Measurements from ENCODE around the gene CACNA1A. TPM values are rescaled to one million over a fixed set of nuclear protein-coding genes. Genes with fewer than 3 reads are reported as not detected.
A peak's percentile ranks its signal among the peaks of the same experiment; 100 is the strongest.

Gene CACNA1A
- total and polyA plus RNA-seq, 2 of the 13 experiments (the other 11 are each of a cell fraction or from before 2014, with no cell fraction given) = not detected

DNA sequence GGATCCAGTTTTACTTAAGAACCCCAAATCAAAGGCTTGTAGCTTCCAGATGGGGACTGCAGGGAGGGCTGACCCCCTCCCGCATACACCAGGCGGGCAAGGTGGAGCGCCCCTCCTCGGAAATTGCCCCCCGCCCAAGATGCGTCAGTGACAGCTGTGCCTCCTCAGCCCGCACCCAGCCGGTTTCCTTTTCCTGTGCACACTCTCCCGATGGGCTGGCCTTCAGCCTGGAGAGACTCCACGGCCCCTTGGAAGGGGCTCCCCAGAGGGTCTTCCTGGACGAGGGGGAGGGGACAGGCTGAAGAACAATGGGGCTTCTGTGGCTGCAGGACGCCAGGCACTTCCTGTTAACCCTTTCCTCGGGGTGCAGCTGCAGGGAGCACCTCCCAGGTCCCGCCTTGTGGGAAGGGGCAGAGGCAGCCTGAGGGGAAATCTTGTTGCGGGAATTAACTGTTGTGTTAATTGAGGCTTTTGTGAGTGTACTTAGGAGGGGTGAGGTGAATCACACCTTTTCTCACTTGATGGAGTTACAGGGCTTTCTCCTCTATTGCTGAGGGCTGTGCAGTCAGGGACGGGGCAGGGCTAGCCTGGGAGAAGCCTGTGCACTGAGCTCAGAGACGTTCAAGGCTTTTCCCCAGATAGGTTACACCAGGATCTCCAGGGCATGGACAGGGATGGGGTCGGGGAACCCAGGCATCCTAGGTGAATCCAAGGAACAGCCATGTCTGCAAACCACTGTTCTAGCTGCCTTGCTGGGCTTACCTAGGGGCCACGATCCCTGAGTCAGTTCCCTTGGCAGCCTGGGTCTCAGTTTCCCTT is 341.7 kb downstream of the CACNA1A start (continued):
- TF ChIP-seq, protein P1, sequence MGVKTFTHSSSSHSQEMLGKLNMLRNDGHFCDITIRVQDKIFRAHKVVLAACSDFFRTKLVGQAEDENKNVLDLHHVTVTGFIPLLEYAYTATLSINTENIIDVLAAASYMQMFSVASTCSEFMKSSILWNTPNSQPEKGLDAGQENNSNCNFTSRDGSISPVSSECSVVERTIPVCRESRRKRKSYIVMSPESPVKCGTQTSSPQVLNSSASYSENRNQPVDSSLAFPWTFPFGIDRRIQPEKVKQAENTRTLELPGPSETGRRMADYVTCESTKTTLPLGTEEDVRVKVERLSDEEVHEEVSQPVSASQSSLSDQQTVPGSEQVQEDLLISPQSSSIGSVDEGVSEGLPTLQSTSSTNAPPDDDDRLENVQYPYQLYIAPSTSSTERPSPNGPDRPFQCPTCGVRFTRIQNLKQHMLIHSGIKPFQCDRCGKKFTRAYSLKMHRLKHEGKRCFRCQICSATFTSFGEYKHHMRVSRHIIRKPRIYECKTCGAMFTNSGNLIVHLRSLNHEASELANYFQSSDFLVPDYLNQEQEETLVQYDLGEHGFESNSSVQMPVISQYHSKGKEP (CRISPR knock-in tag; IDR thresholded peaks at IDR 0.05) = no peak
- TF ChIP-seq ZNF777 (CRISPR knock-in tag; IDR thresholded peaks at IDR 0.05) (peak; percentile 32; the same call in 1 of the 2 replicates), ZNF563 (CRISPR knock-in tag; IDR thresholded peaks at IDR 0.05) (0 out of 2 replicates have a peak, but pooled peaks have one; percentile 33), RXRB (CRISPR knock-in tag; IDR thresholded peaks at IDR 0.05; ENCODE audit: borderline replicate concordance) (peak; percentile 77), KLF9 (CRISPR knock-in tag; IDR thresholded peaks at IDR 0.05; ENCODE audit: low read depth) (no peak), ZFYVE20 (CRISPR knock-in tag; IDR thresholded peaks at IDR 0.05; ENCODE audit: borderline replicate concordance, low read depth) (no peak), ZNF160 (CRISPR knock-in tag; IDR thresholded peaks at IDR 0.05) (no peak), HIVEP1 (CRISPR knock-in tag; IDR thresholded peaks at IDR 0.05) (peak; percentile 97), ARNT2 (CRISPR knock-in tag; IDR thresholded peaks at IDR 0.05; ENCODE audit: low read depth) (peak; percentile 78), FOSL2 (CRISPR knock-in tag; IDR thresholded peaks at IDR 0.05) (no peak; the same call in 1 of the 2 replicates), MXD4 (CRISPR knock-in tag; IDR thresholded peaks at IDR 0.05) (0 out of 2 replicates have a peak, but pooled peaks have one; percentile 23), CENPX (CRISPR knock-in tag; IDR thresholded peaks at IDR 0.05) (no peak), REL (CRISPR knock-in tag; conservative IDR thresholded peaks at IDR 0.05) (peak; percentile 44; the same call in 1 of the 2 replicates), ZNF12 (CRISPR knock-in tag; IDR thresholded peaks at IDR 0.05) (no peak)
- TF ChIP-seq, protein P2, sequence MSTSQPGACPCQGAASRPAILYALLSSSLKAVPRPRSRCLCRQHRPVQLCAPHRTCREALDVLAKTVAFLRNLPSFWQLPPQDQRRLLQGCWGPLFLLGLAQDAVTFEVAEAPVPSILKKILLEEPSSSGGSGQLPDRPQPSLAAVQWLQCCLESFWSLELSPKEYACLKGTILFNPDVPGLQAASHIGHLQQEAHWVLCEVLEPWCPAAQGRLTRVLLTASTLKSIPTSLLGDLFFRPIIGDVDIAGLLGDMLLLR (CRISPR knock-in tag; IDR thresholded peaks at IDR 0.05) = no peak
- TF ChIP-seq, protein P3, sequence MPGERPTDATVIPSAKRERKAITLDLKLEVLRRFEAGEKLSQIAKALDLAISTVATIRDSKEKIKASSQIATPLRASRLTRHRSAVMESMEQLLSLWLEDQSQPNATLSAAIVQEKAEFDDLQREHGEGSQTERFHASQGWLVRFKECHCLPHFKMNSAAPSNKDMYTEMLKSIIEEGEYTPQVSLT (CRISPR knock-in tag; IDR thresholded peaks at IDR 0.05; ENCODE audit: borderline replicate concordance, low read depth) = no peak
- TF ChIP-seq, protein P4, sequence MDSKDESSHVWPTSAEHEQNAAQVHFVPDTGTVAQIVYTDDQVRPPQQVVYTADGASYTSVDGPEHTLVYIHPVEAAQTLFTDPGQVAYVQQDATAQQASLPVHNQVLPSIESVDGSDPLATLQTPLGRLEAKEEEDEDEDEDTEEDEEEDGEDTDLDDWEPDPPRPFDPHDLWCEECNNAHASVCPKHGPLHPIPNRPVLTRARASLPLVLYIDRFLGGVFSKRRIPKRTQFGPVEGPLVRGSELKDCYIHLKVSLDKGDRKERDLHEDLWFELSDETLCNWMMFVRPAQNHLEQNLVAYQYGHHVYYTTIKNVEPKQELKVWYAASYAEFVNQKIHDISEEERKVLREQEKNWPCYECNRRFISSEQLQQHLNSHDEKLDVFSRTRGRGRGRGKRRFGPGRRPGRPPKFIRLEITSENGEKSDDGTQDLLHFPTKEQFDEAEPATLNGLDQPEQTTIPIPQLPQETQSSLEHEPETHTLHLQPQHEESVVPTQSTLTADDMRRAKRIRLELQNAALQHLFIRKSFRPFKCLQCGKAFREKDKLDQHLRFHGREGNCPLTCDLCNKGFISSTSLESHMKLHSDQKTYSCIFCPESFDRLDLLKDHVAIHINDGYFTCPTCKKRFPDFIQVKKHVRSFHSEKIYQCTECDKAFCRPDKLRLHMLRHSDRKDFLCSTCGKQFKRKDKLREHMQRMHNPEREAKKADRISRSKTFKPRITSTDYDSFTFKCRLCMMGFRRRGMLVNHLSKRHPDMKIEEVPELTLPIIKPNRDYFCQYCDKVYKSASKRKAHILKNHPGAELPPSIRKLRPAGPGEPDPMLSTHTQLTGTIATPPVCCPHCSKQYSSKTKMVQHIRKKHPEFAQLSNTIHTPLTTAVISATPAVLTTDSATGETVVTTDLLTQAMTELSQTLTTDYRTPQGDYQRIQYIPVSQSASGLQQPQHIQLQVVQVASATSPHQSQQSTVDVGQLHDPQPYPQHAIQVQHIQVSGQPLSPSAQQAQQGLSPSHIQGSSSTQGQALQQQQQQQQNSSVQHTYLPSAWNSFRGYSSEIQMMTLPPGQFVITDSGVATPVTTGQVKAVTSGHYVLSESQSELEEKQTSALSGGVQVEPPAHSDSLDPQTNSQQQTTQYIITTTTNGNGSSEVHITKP (CRISPR knock-in tag; IDR thresholded peaks at IDR 0.05; ENCODE audit: low read depth) = peak; percentile 70; the same call in 1 of the 2 replicates
- TF ChIP-seq, protein P5, sequence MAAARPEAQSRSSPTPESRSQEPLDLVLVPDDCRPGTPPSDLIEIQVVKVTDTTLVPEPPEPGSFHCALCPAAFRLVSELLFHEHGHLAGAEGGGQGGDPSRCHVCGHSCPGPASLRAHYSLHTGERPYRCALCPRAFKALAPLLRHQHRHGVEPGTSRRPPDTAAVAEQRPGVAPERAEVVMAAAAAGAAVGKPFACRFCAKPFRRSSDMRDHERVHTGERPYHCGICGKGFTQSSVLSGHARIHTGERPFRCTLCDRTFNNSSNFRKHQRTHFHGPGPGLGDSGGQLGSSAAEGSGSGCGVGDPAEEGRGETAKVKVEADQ (CRISPR knock-in tag; IDR thresholded peaks at IDR 0.05; ENCODE audit: borderline replicate concordance) = no peak
- TF ChIP-seq, protein P6, sequence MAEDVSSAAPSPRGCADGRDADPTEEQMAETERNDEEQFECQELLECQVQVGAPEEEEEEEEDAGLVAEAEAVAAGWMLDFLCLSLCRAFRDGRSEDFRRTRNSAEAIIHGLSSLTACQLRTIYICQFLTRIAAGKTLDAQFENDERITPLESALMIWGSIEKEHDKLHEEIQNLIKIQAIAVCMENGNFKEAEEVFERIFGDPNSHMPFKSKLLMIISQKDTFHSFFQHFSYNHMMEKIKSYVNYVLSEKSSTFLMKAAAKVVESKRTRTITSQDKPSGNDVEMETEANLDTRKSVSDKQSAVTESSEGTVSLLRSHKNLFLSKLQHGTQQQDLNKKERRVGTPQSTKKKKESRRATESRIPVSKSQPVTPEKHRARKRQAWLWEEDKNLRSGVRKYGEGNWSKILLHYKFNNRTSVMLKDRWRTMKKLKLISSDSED (CRISPR knock-in tag; IDR thresholded peaks at IDR 0.05) = no peak

Measured in HepG2 (cell line).